ENCODE measurements around the gene SLC39A7. TPM values are rescaled to one million over a fixed set of nuclear protein-coding genes. Genes with fewer than 3 reads are reported as not detected.

The SLC39A7 gene
- total and polyA plus RNA-seq, 2 donors (not counting 3 experiments of a cell fraction or from before 2014, with no cell fraction given): 99.8 to 129 TPM

- no peak for DNase-seq (ENCODE audit: low read depth, low spot score)
- Histone ChIP-seq H3K79me2 (ENCODE audit: control insufficient read depth, insufficient read depth, low read length) (no peaks in the 10 kb centered on the region), H3K4me3 (replicated peaks in 1 of 3; ENCODE audit: insufficient read depth in 1 of 3, low read depth in 1 of 3, low read length in 3 of 3) (no peak overlapping the region), H3K9me1 (replicated peaks; ENCODE audit: control insufficient read depth, extremely low read depth, insufficient read depth, low read length) (no peaks in the 10 kb centered on the region), H4K20me1 (replicated peaks; ENCODE audit: control insufficient read depth, extremely low read depth, insufficient read depth, low read length) (no peaks in the 10 kb centered on the region), H3K4me2 (ENCODE audit: insufficient read depth, low read length) (no peak overlapping the region), H3K27me3 (ENCODE audit: control insufficient read depth in 2 of 2, insufficient read depth in 2 of 2, low read length in 2 of 2) (no peaks in the 10 kb centered on the region), H3K9ac (replicated peaks; ENCODE audit: extremely low read depth, insufficient read depth, low read length) (no peak overlapping the region), H3K27ac (ENCODE audit: insufficient read depth, low read depth, low read length) (no peak overlapping the region), H2AFZ (ENCODE audit: low read depth, low read length) (no peak overlapping the region), H3K9me3 (replicated peaks; ENCODE audit: control insufficient read depth, insufficient read depth, low read length) (no peaks in the 10 kb centered on the region), H3K4me1 (ENCODE audit: control insufficient read depth, extremely low read depth, insufficient read depth, low read length) (no peaks in the 10 kb centered on the region), H3K36me3 (ENCODE audit: control insufficient read depth in 2 of 2, extremely low read depth in 1 of 2, insufficient read depth in 2 of 2, low read length in 2 of 2) (no peaks in the 10 kb centered on the region)
- intact Hi-C loops (cut with micrococcal nuclease) (no loop called here), dilution Hi-C loops (cut with MboI; ENCODE audit: extremely low pct_ligation_motif_present, low sequenced_read_pairs) (no loop called here)
- CTCF ChIA-PET: interaction anchor here (1.4 kb wide), 1 partner anchor 84 kb away, joined by 6 read pairs; no protein-coding TSS in a partner anchor
- no TSS peak for BruUV-seq (replicated peaks)
- POLR2A ChIA-PET: no interaction called here
- TF ChIP-seq POLR2AphosphoS5 (IDR thresholded peaks at IDR 0.05; ENCODE audit: insufficient read depth, low read depth, low read length) (no peak), JUN (IDR thresholded peaks at IDR 0.05; ENCODE audit: borderline replicate concordance, insufficient read depth, insufficient read length, low read depth) (no peak), GATA2 (IDR thresholded peaks at IDR 0.05; ENCODE audit: insufficient read depth, insufficient read length, low read depth, low read length) (no peak), POLR2A (IDR thresholded peaks at IDR 0.05; ENCODE audit: low read depth, low read length) (no peak)
- TF ChIP-seq, protein P1, sequence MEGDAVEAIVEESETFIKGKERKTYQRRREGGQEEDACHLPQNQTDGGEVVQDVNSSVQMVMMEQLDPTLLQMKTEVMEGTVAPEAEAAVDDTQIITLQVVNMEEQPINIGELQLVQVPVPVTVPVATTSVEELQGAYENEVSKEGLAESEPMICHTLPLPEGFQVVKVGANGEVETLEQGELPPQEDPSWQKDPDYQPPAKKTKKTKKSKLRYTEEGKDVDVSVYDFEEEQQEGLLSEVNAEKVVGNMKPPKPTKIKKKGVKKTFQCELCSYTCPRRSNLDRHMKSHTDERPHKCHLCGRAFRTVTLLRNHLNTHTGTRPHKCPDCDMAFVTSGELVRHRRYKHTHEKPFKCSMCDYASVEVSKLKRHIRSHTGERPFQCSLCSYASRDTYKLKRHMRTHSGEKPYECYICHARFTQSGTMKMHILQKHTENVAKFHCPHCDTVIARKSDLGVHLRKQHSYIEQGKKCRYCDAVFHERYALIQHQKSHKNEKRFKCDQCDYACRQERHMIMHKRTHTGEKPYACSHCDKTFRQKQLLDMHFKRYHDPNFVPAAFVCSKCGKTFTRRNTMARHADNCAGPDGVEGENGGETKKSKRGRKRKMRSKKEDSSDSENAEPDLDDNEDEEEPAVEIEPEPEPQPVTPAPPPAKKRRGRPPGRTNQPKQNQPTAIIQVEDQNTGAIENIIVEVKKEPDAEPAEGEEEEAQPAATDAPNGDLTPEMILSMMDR (IDR thresholded peaks at IDR 0.05; ENCODE audit: extremely low read depth in 1 of 2, insufficient read depth in 1 of 2, low read depth in 1 of 2, low read length in 2 of 2): no peak
- no peak for FAIRE-seq
These were observed 36.5 kb upstream of the SLC39A7 start for GRCh38 chr6:33164176-33164575.

Measured in endothelial cell of umbilical vein (primary cell).